ENCODE measurements around the gene CLEC16A.

CLEC16A gene

DNA sequence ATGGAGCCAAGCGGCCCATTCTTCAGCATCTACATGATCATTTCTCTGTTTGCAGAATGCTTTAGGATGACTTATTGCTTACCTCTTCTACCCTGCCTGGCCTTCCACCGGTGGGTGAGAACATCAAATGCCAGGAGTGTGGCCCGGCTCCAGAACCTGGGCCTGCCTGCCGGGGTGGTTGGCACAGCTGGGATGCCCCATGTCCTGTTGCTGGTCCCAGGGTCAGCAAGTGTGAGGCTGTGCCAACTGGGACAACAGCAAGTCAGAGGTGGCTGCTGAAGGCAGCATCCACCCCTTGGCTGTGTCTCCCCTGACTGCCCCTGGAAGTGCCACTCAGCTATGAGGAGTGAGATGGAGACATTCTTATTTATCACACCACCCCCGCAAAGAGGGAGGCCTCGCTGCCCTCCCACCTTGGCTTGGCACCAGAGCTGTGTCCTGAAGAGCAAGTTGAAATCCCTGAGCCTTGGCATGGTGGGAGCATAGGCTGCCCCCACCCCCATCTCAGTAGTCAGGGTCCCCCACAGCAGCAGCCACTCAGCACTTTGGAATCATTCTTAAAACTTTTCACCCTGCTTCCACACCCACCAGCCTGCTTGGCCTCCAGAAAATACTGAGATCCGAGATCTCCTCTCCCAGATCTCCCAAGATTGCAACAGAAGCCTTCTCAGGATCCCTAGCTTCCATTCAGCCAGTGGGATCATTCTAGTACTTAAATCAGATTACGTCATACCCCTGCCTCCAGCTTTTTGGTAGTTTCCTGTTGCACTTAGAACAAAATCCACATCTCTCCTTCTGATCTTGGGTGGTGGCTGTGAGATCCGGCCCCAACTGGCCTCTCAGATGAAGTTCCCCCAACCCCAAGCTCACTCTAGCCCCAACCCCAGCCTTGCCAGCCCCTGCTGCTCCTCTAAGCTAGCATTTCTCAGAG lies 184.1 kb downstream of the CLEC16A start:
- DNase-seq, result no peak

DNA sequence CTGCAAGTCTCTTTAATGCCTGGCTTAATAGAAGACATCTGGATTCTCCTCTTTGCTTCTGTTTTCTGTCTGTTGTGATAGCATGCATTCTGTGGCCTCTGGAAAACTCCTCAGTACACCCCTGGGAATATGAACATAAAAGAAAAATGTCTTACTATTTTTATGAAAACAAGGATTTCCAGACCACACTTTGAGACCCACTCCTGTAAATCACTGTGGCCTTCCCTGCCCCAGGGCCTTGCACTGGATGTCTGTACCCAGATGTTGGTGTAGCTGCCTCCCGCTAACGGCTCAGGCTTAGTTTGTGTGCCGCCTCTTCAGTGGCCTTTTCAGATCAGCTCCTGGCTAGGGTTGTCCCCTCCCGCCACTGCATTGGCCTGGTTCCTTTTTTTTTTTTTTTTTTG lies 185.0 kb downstream of the CLEC16A start:
- DNase-seq, result no peak

DNA sequence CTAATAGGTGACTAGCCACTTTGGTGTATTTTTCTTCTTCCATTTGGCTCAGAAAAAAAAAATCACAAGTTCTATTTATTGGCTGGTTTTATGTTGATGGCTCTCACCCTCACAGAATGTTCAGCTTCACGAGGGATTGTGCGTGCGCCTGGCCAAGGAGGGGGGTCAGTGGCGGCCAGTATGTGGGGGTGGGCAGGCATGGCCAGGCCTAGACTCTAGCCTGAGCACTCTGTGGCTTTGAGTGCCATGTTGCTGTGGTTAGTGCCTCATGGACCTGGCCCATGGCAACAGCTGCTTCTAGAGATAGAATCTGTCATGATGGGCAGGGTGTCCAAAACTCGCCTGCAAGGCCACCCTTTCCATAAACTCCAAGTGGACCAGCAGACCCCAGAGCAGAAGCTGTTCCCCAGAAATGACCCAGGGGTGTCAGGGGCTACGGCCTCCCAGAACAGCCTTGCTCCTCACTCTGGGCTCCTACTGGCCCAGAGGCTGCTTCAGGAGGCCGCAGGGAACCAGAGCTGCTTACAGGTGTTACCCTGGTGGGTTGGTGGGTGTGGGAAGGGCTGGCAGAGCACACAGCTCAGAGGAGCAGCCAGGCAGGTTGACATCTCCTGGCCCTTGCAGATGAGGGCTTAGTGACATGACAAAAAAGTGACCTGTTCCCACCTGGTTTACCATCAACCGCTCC lies 186.8 kb downstream of the CLEC16A start:
- DNase-seq, result no peak

DNA sequence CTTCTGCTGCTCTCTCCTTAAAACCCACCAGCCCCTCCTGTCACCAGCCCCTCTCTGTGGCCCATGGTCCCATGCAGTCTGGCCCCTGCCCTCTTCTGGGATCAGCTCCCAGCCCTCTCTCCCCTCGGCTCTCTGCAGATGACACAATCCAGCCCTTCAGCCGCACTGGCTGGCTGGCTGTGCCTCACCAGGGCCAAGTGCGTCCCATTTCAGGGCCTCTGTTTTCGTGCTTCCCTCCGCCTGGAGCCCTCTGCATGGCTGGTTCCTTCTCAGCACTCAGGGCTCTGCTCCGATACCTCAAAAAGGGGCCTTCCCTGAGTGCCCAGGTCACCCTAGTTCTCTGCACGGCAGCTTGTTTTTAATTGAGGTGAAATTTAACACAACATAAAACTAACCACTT lies 187.3 kb downstream of the CLEC16A start:
- DNase-seq, result no peak

DNA sequence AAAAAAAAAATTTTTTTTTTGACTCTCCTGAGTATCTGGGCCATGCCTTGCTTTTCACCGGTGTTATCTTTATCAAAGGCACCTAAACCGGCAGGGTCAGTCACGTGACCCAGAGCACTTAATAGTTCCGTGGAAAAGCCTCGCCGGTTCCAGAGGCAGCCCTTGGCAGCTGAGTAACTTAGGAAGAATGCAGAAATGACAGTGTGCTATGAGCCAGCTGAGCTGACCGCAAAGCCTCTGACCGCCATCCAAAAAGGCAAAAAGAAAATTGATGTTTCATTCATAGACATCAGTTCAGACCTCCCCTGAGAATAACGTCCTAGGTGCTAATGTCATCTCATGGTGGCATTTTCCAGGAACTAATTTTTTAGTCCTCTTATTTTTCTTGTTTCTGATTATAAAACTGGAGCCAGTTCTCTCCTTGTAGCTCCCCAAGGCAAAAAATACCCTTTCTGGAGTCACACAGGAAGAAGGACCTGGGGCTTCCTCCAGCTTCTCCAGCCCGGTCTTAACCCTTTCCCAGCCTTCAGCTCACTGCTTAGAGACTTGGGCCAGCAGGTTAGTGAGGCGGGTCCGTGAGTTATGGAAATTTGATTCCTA lies 189.1 kb downstream of the CLEC16A start:
- DNase-seq, result no peak

DNA sequence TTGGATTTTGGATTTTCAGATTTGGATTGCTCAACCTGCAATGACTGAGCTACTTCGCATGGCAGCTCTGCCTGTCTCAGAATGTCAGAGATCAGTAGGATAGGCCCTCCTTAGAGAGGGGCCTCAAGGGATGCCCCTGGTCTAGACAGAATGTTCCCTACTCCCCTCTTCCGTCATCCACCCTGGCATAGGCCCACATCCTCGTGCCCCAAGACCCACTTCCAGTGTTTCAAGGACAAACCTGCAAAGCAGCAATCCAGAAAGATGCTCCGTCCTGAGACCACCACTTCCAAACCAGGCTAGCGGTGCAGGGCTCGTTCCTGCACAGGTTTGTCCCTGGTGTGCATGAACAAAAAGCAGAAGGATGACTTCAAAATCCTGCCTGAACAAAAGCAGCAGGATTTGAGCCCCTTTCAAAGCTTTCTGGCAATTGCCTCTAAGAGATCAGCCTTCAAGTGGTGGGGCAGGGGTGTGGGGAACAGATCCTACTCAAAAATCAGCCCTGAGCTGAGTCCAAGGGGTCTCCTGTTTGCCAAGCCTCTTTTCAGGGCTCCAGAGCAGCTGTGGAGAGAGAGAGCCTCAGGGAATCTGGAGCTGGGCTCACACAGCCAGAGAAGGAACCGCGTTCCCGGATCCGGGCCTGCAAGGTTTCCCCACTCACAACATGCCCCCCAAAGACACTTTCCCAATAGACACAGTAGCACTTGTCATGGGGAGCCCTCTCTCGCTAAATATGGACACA lies 190.5 kb downstream of the CLEC16A start:
- no peak for DNase-seq

DNA sequence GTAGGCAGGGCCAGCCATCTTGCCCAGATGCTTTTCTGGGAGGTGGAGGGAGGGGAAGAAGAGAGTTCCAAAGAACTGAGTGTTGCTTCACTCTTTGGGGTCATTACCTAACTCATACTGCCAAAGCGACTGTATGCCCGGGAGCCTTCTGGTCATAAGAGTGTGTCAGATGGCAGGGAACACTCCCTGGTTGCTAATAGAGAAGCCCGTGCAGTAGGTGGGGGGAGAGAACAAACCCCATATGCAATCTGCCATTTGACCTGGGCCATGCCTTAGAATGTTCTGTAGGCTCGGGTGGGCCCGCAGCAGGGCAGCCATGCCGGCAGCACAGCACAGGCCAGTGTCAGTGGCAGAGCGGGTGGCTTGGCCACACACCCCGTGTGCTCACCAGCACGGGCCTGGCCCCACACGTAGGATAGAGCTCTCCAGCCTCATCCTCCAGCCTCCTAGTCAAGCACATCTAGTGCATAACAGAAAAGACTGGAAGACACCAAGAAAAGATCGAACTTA lies 191.2 kb downstream of the CLEC16A start:
- no peak for DNase-seq

DNA sequence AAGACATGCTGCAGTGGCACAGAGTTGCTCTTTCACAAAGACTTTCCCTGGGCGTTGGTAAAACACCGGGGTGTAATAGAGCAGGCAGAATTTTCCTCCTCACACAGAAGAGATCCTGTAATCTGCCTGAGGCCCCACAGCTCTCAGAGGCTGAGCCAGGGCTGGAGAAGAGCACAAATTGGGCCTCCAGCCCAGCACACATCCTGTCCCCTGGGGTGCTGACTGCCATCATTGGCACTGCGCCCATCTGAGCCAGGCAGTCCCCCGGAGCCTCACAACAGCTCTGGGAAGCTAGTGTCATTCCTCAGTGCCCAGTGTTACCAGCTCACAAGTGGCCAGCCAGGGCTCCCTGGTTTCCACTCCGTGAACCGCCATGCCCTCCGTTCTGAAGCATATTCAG lies 192.2 kb downstream of the CLEC16A start:
- peak; percentile 78 for DNase-seq

DNA sequence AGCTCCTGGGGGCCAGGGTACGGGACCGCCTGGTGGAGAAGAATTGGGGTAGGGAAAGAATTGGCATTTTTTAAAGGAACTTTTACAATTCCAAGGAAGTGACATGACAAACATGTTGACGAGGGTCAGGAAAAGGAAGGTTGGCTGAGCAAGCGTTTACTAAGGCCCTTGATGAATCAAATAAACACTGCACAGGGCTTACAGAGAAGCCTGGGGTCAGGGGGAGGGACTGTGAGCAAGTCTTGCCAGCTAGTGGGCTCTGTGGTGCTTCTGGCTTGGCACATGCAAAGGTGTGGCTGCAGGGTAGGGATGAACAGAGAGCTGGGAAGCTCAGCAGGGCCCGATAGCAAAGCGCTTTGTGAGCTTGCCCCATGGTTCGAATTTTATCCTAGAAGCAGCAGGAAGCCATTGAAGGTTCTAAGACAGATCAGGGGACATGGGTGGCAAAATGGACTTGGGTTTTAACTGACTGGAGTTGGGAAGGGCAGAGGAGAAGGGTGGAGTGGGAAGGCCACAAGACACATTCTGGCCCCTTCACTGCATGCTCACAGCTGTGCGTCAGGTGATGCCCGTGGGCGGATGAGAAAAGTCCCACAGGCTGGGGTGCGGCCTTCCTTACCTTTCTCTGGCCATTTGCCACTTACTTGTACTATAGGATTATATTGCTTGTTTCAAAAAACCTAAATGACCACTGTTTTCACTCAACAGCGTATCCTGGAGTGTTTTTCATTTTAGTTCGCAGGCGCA lies 193.8 kb downstream of the CLEC16A start:
- DNase-seq, result no peak

DNA sequence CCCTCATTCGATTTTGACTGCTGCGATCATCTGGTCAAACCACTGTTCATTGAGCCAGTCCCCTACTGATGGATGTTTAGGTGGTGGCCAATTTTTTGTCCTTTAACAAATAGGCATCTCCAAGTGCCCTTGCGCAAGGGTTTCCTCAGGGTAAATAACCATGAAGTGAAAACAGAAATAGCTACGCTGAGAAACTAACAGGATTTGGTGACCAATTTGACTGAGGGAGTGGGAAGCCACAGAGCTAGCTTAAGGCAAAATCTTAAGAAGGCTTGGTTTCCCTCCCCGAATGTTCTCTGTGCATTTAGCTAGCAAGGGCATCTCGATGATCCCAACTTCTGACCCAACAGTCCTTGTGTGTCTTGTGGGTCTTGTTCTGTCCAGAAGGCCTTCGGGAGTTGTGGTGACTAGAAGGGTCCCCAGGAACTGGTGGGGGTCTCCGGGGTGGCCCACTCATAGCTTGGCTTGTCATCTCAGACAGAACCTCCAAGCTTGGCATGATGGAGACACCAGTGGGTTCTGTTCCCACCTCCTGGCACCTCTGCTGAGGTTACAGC lies 194.5 kb downstream of the CLEC16A start:
- no peak for DNase-seq

DNA sequence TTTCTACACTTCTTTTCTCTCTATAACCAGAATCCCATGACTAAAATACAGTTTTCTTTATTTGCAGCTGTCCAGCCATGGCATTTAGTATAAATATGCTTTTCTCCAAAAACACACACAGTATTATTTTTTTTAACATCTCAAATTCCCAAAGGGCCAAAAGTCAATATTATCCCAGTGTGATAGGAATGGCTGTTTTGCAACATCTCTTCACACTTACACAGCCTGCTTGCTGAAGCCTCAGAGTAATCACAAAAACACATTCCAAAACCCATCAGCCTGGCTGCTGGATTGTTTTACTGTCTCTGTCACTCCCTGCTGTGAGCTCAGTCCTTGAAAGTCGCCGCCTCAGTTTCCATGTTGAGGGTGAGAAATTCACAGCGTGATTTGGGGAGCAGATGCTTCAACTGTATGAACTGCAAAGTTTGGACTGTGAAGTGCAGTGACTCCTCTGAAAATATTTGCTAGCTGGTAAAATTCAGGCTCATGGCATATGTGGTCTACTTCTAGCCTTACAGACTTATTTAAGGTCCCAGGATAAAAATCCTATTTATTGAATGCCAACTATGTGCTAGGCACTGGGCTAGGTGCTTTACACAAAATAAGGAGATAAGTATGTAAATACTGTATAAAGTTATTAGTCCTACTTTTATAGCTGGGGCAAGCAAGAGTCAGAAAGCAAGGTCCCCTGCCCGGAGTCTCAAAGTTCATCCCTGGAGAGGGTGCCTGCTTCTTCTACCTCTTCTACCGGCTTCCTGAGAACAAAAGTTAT lies 195.1 kb downstream of the CLEC16A start:
- no peak for DNase-seq

DNA sequence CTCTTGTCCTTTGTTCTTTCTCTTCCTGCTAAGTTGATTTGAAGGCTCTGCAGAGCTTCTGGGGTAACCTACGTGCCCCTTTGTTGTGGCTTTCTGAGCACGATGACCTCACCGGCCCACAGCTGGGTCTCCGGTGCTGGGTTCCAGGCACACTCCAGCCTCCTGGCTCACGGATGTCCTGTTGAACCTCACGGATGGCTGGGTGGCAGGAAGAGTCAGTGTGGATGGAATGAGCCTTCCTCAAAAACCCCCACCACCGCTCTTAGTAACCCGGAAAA lies 195.7 kb downstream of the CLEC16A start:
- no peak for DNase-seq

DNA sequence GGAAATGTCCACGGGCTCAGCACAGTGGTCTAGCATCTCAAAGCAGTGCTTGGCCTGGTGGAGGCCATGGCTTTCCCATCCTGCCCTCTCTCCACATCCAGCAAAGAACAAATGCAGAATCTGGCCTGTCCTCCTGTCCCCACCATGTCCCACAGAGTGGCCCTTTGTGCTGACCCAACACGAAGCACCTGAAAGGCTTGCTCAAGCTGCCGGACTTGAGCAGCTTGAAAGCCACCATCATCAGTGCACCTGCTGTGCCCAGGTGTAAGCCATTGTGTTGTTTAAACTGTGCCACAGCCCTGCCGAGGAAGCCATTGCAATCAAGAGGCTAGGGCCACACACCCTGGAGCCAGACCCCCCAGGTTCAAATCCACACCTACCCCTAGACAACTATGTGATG lies 196.1 kb downstream of the CLEC16A start:
- no peak for DNase-seq

DNA sequence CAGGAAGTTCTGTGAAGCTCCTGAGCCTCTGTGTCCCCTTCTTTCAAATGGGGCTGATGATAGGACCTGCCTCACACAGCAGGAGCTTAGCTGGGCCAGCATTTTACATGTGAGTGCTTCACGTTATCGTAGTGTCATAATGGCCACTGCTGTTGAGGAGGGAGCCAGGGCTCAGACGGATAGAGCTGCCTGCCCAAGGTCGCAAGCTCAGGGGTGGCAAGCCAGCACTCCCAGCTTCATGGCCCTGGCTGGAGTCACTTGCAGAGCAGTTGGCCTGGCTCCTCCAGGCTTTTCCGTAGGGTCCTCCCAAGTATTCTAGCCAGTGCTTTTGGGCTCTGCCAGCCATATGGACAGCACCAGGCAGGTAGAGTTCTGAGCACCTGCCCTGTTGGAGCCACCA lies 196.5 kb downstream of the CLEC16A start:
- no peak for DNase-seq

DNA sequence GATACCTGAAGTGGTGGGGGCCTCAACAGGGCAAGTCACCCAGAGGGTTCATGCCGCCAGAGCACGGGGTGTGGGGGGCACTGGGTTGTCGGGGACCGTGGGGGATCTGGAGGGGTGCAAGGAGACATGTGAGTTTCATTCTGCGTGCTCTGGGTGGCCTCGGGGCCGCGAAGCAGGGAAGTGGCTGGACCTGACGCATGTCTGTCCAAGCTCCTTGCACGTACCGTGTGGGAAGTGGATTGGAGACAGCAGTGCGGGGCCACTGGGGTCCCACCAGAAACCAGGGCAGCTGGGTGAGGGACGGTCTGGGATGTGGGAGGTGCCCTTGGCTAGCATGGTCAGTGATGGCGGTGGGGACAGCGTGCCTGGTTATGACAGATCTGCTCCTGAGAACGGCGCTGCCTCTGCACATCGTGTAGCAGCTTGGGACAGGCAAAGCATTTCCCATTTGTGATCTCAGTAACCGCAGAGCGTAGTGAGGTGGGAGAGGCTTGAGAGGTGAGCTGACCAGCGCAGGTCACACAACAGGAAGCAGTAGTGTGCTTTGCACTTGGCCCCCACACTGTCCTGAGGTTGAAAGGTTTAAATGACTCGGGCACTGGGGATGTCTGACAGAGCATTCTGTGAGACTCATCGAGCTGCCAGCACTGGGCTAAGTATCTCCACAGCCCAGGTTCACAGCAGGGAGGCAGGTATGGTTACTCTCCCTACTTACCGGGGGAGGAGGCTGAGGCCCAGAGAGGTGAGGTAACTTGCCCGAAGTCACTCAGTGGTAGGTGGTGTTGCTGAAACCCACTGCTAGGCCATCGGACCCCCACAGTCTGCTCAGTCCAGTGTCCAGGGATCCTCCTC lies 197.3 kb downstream of the CLEC16A start:
- DNase-seq, result no peak

DNA sequence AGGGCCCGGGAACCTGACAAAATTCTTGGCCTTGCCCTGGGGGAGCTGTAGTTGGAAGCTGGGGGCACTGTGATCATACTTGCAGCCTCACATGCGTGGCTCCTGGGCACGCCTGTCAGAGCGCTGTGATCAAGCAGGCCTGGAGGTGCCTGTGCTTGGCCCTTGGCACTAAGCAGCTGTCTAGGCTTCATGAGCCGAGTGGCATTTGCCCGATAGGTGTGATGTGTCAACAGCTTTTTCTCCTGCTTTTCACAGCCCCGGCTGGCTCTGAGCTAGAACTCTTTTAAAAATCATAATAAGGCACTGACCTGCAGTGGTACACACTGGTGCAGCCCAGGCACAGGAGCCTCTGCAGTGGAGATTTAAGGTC lies 197.9 kb downstream of the CLEC16A start:
- DNase-seq, result no peak

DNA sequence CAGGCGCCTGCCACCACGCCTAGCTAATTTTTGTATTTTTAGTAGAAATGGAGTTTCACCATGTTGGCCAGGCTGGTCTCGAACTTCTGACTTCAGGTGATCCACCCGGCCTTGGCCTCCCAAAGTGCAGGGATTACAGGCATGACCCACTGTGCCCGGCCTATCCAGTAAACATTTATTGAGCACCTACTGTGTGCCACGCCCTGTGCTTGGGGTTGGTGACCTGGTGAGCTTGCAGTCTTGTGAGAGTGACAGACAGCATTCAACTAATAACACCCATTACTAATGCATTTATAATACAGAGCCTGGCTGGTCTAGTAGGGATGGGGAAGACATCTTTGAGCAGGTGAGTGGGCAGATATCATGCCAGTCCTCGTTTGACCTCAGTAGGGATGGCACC lies 198.6 kb downstream of the CLEC16A start:
- DNase-seq, result no peak

DNA sequence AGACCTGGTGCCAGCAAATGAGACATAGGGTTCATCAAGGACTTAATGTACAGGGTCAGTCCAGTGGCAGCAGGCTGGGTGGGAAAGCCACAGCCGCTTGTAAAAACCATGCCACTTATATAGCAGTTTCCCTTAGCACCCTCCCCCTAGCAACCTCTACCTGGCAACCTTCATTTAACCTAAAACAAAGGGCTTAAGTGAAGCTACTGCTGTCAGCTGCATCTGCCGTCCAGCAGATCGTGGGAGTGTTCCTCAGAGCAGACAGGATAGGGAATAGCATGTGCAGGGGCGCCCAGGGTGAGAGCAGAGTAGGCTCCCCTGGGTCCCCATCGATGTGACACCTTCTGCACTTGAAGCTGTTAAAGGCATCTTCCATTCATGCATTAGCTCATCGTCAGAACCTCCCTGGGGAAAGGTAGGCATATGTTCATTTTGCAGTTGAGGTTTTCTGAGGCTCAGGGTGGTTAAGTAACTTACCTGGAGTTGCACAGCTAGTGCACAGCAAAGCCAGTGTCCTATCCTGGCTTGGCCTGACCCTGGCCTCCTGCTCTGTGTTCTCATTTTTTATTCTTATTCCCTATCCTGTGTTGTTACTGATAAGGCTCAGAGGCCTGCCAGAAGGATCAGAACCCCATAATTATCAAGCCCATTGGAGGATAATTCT lies 199.1 kb downstream of the CLEC16A start:
- DNase-seq, result no peak

DNA sequence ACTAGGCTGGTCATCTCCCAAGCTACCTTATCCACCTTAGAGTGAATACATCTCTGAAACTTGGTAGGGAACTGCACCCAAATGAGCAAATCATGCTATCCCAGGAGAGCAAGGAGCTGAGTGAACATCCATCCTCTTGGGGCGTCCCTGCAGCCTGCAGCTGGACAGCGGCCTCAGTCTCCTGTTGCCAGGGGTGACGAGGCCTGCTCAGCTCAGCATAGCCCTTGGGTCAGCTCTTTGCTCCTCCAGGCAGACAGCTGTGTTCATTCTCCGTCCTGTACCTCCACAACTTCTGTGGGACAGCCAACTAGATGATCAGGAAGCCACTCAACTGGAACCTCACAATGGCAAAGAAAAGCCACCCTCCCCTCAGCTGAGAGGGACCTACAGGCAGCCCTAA lies 199.8 kb downstream of the CLEC16A start:
- no peak for DNase-seq
